H9 (cell line): ENCODE measurements around the gene SPTAN1. TPM values are rescaled to one million over a fixed set of nuclear protein-coding genes. Genes with fewer than 3 reads are reported as not detected.

Source experiments
- DNase-seq: peaks from one replicate; pipeline ENCODE4 v3.0.0-alpha.2; 2017
- H2AFZ ChIP-seq: one replicate; pipeline ENCODE4 v1.6.1; 2013; ENCODE audit warnings: mild to moderate bottlenecking, low read length, control low read depth, moderate library complexity
- H2AK5ac ChIP-seq: 2 replicates; pipeline ENCODE4 v1.6.1; 2013; ENCODE audit warnings: low read length, control low read depth, mixed read lengths; ENCODE audit not compliant: insufficient read length
- H2BK120ac ChIP-seq: one replicate; pipeline ENCODE4 v1.6.1; 2013; ENCODE audit warnings: low read depth, mild to moderate bottlenecking, low read length, control low read depth, inconsistent platforms; ENCODE audit not compliant: poor library complexity, severe bottlenecking
- H2BK12ac ChIP-seq: 2 replicates; pipeline ENCODE4 v1.6.1; 2013; ENCODE audit warnings: low read length, control low read depth, mixed read lengths, low read depth; ENCODE audit not compliant: insufficient read length
- H2BK15ac ChIP-seq: 2 replicates; pipeline ENCODE4 v1.6.1; 2013; ENCODE audit warnings: low read depth, low read length, control low read depth
- H2BK20ac ChIP-seq: one replicate; pipeline ENCODE4 v1.6.1; 2013; ENCODE audit warnings: low read depth, mild to moderate bottlenecking, low read length, control low read depth, inconsistent platforms; ENCODE audit not compliant: poor library complexity, severe bottlenecking
- H2BK5ac ChIP-seq: 2 replicates; pipeline ENCODE4 v1.6.1; 2013; ENCODE audit warnings: low read length, control low read depth, mixed read lengths; ENCODE audit not compliant: insufficient read length
- H3K14ac ChIP-seq: 2 replicates; pipeline ENCODE4 v1.6.1; 2013; ENCODE audit warnings: low read length, control low read depth; ENCODE audit not compliant: insufficient read depth
- H3K18ac ChIP-seq: 2 replicates; pipeline ENCODE4 v1.6.1; 2013; ENCODE audit warnings: low read depth, mild to moderate bottlenecking, mixed read lengths, low read length, control low read depth; ENCODE audit not compliant: insufficient read length
- H3K23ac ChIP-seq: 2 replicates; pipeline ENCODE4 v1.6.1; 2013; ENCODE audit warnings: low read length, control low read depth, mixed read lengths, low read depth; ENCODE audit not compliant: insufficient read length
- H3K23me2 ChIP-seq: 2 replicates; pipeline ENCODE4 v1.6.1; 2013; ENCODE audit warnings: low read depth, mild to moderate bottlenecking, mixed read lengths, low read length, control low read depth; ENCODE audit not compliant: insufficient read length, poor library complexity, severe bottlenecking
- H3K27ac ChIP-seq: 2 replicates; pipeline ENCODE4 v1.5.1; 2013; ENCODE audit warnings: low read length, control low read depth, mixed read lengths, low read depth; ENCODE audit not compliant: insufficient read length
- H3K27me3 ChIP-seq: 2 replicates; pipeline ENCODE4 v1.6.1; 2013; ENCODE audit warnings: low read length, control low read depth, inconsistent platforms; ENCODE audit not compliant: insufficient read depth
- H3K4ac ChIP-seq: 2 replicates; pipeline ENCODE4 v1.6.1; 2013; ENCODE audit warnings: low read depth, mild to moderate bottlenecking, control low read depth, inconsistent platforms, low read length, moderate library complexity
- H3K4me1 ChIP-seq: 2 replicates; pipeline ENCODE4 v1.6.1; 2013; ENCODE audit warnings: low read length, control low read depth, inconsistent platforms; ENCODE audit not compliant: insufficient read depth
- H3K4me2 ChIP-seq: 2 replicates; pipeline ENCODE4 v1.6.1; 2013; ENCODE audit warnings: low read length, control low read depth, mixed read lengths; ENCODE audit not compliant: insufficient read length, insufficient read depth
- H3K56ac ChIP-seq: 2 replicates; pipeline ENCODE4 v1.6.1; 2013; ENCODE audit warnings: low read depth, mild to moderate bottlenecking, mixed read lengths, low read length, control low read depth; ENCODE audit not compliant: insufficient read length
- H3K79me1 ChIP-seq: 2 replicates; pipeline ENCODE4 v1.6.1; 2013; ENCODE audit warnings: low read depth, mild to moderate bottlenecking, moderate library complexity, low read length, control low read depth, inconsistent platforms; ENCODE audit not compliant: insufficient read depth, poor library complexity, severe bottlenecking
- H3K79me2 ChIP-seq: 2 replicates; pipeline ENCODE4 v1.6.1; 2013; ENCODE audit warnings: low read length, control low read depth, inconsistent platforms; ENCODE audit not compliant: insufficient read depth
- H3K9ac ChIP-seq: 2 replicates; pipeline ENCODE4 v1.6.1; 2013; ENCODE audit warnings: low read length, control low read depth, mixed read lengths; ENCODE audit not compliant: insufficient read length; ENCODE audit errors: extremely low read depth
- H3K9me3 ChIP-seq: one replicate; pipeline ENCODE4 v1.6.1; 2013; ENCODE audit warnings: low read depth, low read length, inconsistent platforms; ENCODE audit not compliant: control insufficient read depth
- H3T11ph ChIP-seq: one replicate; pipeline ENCODE4 v1.6.1; 2013; ENCODE audit warnings: mild to moderate bottlenecking, low read length, control low read depth, inconsistent platforms
- H4K20me1 ChIP-seq: one replicate; pipeline ENCODE4 v1.6.1; 2013; ENCODE audit not compliant: control insufficient read depth, insufficient read length, insufficient read depth
- H4K5ac ChIP-seq: 2 replicates; pipeline ENCODE4 v1.6.1; 2013; ENCODE audit warnings: low read depth, mild to moderate bottlenecking, mixed read lengths, low read length, control low read depth; ENCODE audit not compliant: insufficient read length
- H4K8ac ChIP-seq: replicated peaks from 2 replicates; pipeline ENCODE4 v1.6.1; 2013; ENCODE audit warnings: low read length, control low read depth, mixed read lengths, low read depth; ENCODE audit not compliant: insufficient read length
- H4K91ac ChIP-seq: 2 replicates; pipeline ENCODE4 v1.6.1; 2013; ENCODE audit warnings: low read depth, mild to moderate bottlenecking, moderate library complexity, mixed read lengths, low read length, control low read depth; ENCODE audit not compliant: insufficient read length
- H3K27ac Mint-ChIP-seq, 3 experiments: 2 replicates in 2 of 3; 3 replicates in 1 of 3; pipeline ENCODE4 v1.8.0; 2020 to 2021; ENCODE audit warnings: mixed read lengths in 3 of 3, mild to moderate bottlenecking in 1 of 3, moderate library complexity in 1 of 3
- H3K27me3 Mint-ChIP-seq: 2 replicates; pipeline ENCODE4 v1.8.0; 2021; ENCODE audit warnings: low read depth, mild to moderate bottlenecking, moderate library complexity, mixed read lengths
- H3K36me3 Mint-ChIP-seq, 3 experiments: 2 replicates in 2 of 3; 3 replicates in 1 of 3; pipeline ENCODE4 v1.8.0; 2020 to 2021; ENCODE audit warnings: low read depth in 3 of 3, mixed read lengths in 3 of 3; ENCODE audit not compliant: insufficient read depth in 1 of 3
- H3K4me1 Mint-ChIP-seq, 2 experiments: 2 replicates each; pipeline ENCODE4 v1.8.0; 2020; ENCODE audit warnings: mixed read lengths in 2 of 2
- H3K4me3 Mint-ChIP-seq, 2 experiments: 2 replicates in 1 of 2; 3 replicates in 1 of 2; pipeline ENCODE4 v1.8.0; 2020 to 2021; ENCODE audit warnings: mild to moderate bottlenecking in 2 of 2, mixed read lengths in 2 of 2, moderate library complexity in 1 of 2
- H3K9me3 Mint-ChIP-seq, 2 experiments: 2 replicates in 1 of 2; 3 replicates in 1 of 2; pipeline ENCODE4 v1.8.0; 2020; ENCODE audit warnings: mild to moderate bottlenecking in 2 of 2, mixed read lengths in 2 of 2, moderate library complexity in 1 of 2
- WGBS: extraction: QIAGEN DNeasy Blood & Tissue Kit; methylation state at CpG from one replicate; pipeline ENCODE4 v1.1.7; 2013; ENCODE audit warnings: missing lambda C conversion rate, low lambda C conversion rate, mixed read lengths; ENCODE audit not compliant: insufficient read length; ENCODE audit errors: extremely low coverage; 5-methylcytosine and 5-hydroxymethylcytosine counted together
- total RNA-seq: library from RNA; stranded (reverse); gene quantifications from 2 replicates; pipeline ENCODE4 v1.2.1, GENCODE V29; 2021
- TF ChIP-seq, protein P1 (sequence below): fragments of 200-600 bp; sonication (generic); conservative IDR thresholded peaks from 3 replicates; pipeline ENCODE4 v1.8.0; 2021; ENCODE audit warnings: antibody characterized with exemption, mild to moderate bottlenecking

The SPTAN1 gene
- total RNA-seq, 1 experiment from 2014 or later: 213 TPM

DNA sequence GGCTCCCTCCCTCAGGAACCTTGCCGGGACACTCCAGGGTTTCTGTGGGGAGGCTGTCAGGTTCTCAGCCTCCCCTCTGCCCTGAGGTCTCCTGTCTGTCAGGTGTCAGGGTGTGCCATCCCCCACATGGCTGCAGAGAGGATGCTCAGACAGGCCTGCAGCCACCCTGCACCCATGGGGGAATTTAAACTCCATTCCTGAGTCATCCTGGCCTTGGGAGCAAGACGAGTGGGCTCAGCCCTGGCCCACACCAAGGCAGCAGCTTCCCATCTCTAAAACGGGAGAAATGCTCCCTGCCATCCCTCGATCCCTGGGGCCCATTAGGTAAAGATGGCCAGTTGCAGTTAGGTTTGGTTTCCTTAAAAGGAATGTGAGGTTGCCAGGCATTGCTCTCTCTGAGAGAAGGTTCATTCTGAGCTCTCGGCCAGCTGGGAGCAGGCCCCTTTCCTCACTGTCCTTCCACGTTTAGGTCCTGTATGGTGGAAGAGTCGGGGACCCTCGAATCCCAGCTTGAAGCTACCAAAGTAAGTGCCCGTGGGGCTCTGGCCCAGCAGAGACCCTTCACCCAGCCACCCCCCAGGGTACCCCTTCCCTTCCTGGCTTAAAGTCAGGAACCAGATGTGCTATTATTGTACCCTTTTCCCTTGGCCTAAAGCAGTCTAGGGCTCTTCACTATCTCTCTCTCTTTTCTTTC is 77.6 kb downstream of the SPTAN1 start:
- Histone ChIP-seq H2BK12ac (no peak overlapping the region), H3K4ac (no peak overlapping the region), H3K56ac (no peak overlapping the region), H3K79me1 (no peaks in the 10 kb centered on the region), H3K27me3 (no peaks in the 10 kb centered on the region), H2BK20ac (no peak overlapping the region), H4K5ac (no peak overlapping the region), H3K14ac (no peak overlapping the region), H3K4me2 (no peak overlapping the region), H2AK5ac (no peak overlapping the region), H3K9ac (no peak overlapping the region), H3K4me1 (no peaks in the 10 kb centered on the region), H3K18ac (no peak overlapping the region), H4K91ac (no peak overlapping the region), H4K8ac (no peak overlapping the region), H3K23ac (no peak overlapping the region), H2AFZ (no peak overlapping the region), H3K27ac (no peak overlapping the region), H3K79me2 (no peaks in the 10 kb centered on the region), H2BK5ac (no peak overlapping the region), H3T11ph (no peak overlapping the region), H3K9me3 (no peaks in the 10 kb centered on the region), H3K23me2 (no peaks in the 10 kb centered on the region), H4K20me1 (no peaks in the 10 kb centered on the region), H2BK15ac (no peak overlapping the region), H2BK120ac (no peak overlapping the region)
- WGBS: no CpG with 5 or more reads among the region's 9 CpGs
- peak overlapping the region; percentile 68 to 80 (median 74); a peak in 6 of 7 replicates for H3K27ac Mint-ChIP-seq
- no peak overlapping the region for H3K4me3 Mint-ChIP-seq
- H3K9me3 Mint-ChIP-seq: no peaks in the 10 kb centered on the region
- H3K4me1 Mint-ChIP-seq: peaks cover under 1 to 4% of the 10 kb centered on the region in 2 experiments; a peak in 1 of 4 replicates
- TF ChIP-seq, protein P1, sequence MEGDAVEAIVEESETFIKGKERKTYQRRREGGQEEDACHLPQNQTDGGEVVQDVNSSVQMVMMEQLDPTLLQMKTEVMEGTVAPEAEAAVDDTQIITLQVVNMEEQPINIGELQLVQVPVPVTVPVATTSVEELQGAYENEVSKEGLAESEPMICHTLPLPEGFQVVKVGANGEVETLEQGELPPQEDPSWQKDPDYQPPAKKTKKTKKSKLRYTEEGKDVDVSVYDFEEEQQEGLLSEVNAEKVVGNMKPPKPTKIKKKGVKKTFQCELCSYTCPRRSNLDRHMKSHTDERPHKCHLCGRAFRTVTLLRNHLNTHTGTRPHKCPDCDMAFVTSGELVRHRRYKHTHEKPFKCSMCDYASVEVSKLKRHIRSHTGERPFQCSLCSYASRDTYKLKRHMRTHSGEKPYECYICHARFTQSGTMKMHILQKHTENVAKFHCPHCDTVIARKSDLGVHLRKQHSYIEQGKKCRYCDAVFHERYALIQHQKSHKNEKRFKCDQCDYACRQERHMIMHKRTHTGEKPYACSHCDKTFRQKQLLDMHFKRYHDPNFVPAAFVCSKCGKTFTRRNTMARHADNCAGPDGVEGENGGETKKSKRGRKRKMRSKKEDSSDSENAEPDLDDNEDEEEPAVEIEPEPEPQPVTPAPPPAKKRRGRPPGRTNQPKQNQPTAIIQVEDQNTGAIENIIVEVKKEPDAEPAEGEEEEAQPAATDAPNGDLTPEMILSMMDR: no peak
- H3K27me3 Mint-ChIP-seq: no peaks in the 10 kb centered on the region
- peaks cover 31 to 81% (median 72%) of the 10 kb centered on the region in 3 experiments for H3K36me3 Mint-ChIP-seq
- no peak for DNase-seq
